SK-N-SH treated with all-trans-retinoic acid at 6 μM for 48 hours (cell line): ENCODE data around the gene MEX3B.

Source experiments
- ATAC-seq: fragments of 200-7000 bp; cut with Tn5 transposase; 3 replicates; pipeline ENCODE4 v1.9.1; 2020; ENCODE audit warnings: mild to moderate bottlenecking, moderate library complexity
- ARNTL ChIP-seq: fragments of 450-650 bp; formaldehyde crosslinking; IDR thresholded peaks from 2 replicates; pipeline ENCODE4 v1.5.0; 2020; ENCODE audit warnings: low read depth, mild to moderate bottlenecking, moderate library complexity, borderline replicate concordance
- BACH2 ChIP-seq: fragments of 250-450 bp; sonication (Bioruptor Pico); IDR thresholded peaks from 2 replicates; pipeline ENCODE4 v1.9.0; 2021; ENCODE audit warnings: mild to moderate bottlenecking, borderline replicate concordance
- CSDC2 ChIP-seq: fragments of 250-450 bp; sonication (Bioruptor Pico); IDR thresholded peaks from 2 replicates; pipeline ENCODE4 v1.5.0; 2020; ENCODE audit warnings: mild to moderate bottlenecking, moderate library complexity
- ESRRG ChIP-seq: fragments of 250-450 bp; sonication (Bioruptor Pico); IDR thresholded peaks from 2 replicates; pipeline ENCODE4 v1.6.1; 2021; ENCODE audit warnings: mild to moderate bottlenecking
- GLIS3 ChIP-seq: fragments of 250-450 bp; sonication (Bioruptor Pico); IDR thresholded peaks from 2 replicates; pipeline ENCODE4 v1.5.0; 2020; ENCODE audit warnings: mild to moderate bottlenecking, moderate library complexity
- ISL1 ChIP-seq: fragments of 250-450 bp; sonication (Bioruptor Pico); IDR thresholded peaks from 2 replicates; pipeline ENCODE4 v2.1.2; 2022; ENCODE audit warnings: mild to moderate bottlenecking, moderate library complexity
- OSR1 ChIP-seq: fragments of 250-450 bp; sonication (Bioruptor Pico); IDR thresholded peaks from 2 replicates; pipeline ENCODE4 v1.8.0; 2022; ENCODE audit warnings: moderate library complexity, mild to moderate bottlenecking, inconsistent platforms
- PATZ1 ChIP-seq: fragments of 250-450 bp; sonication (Bioruptor Pico); IDR thresholded peaks from 2 replicates; pipeline ENCODE4 v1.8.0; 2020; ENCODE audit warnings: mild to moderate bottlenecking, moderate library complexity, borderline replicate concordance
- POU6F1 ChIP-seq: fragments of 250-450 bp; sonication (Bioruptor Pico); IDR thresholded peaks from 2 replicates; pipeline ENCODE4 v1.8.0; 2021; ENCODE audit warnings: low read depth, mild to moderate bottlenecking, moderate library complexity, borderline replicate concordance
- SNAI2 ChIP-seq: fragments of 250-450 bp; sonication (Bioruptor Pico); IDR thresholded peaks from 2 replicates; pipeline ENCODE4 v1.5.0; 2020; ENCODE audit warnings: mild to moderate bottlenecking, moderate library complexity
- ZFP3 ChIP-seq: fragments of 250-450 bp; sonication (Bioruptor Pico); IDR thresholded peaks from 2 replicates; pipeline ENCODE4 v1.5.0; 2020; ENCODE audit warnings: mild to moderate bottlenecking, moderate library complexity
- ZFP30 ChIP-seq: fragments of 450-650 bp; formaldehyde crosslinking; IDR thresholded peaks from 2 replicates; pipeline ENCODE4 v1.5.0; 2022; ENCODE audit warnings: mild to moderate bottlenecking, moderate library complexity
- ZNF565 ChIP-seq: fragments of 450-650 bp; formaldehyde crosslinking; conservative IDR thresholded peaks from 2 replicates; pipeline ENCODE4 v1.5.0; 2020; ENCODE audit warnings: low read depth, mild to moderate bottlenecking, moderate library complexity
- ZNF70 ChIP-seq: fragments of 450-650 bp; formaldehyde crosslinking; IDR thresholded peaks from 2 replicates; pipeline ENCODE4 v1.5.0; 2020; ENCODE audit warnings: mild to moderate bottlenecking, moderate library complexity
- ZNF8 ChIP-seq: fragments of 450-650 bp; formaldehyde crosslinking; IDR thresholded peaks from 2 replicates; pipeline ENCODE4 v1.5.0; 2020; ENCODE audit warnings: mild to moderate bottlenecking, moderate library complexity
- TF ChIP-seq, protein P1 (sequence below): fragments of 250-450 bp; sonication (Bioruptor Pico); IDR thresholded peaks from 2 replicates; pipeline ENCODE4 v1.5.1; 2021; ENCODE audit warnings: mild to moderate bottlenecking, moderate library complexity
- TF ChIP-seq, protein P2 (sequence below): fragments of 250-450 bp; sonication (Bioruptor Pico); IDR thresholded peaks from 2 replicates; pipeline ENCODE4 v1.5.1; 2020; ENCODE audit warnings: low read depth, mild to moderate bottlenecking, moderate library complexity
- TF ChIP-seq, protein P3 (sequence below): fragments of 250-450 bp; sonication (Bioruptor Pico); IDR thresholded peaks from 2 replicates; pipeline ENCODE4 v1.5.0; 2020; ENCODE audit warnings: mild to moderate bottlenecking, moderate library complexity

Gene MEX3B

DNA sequence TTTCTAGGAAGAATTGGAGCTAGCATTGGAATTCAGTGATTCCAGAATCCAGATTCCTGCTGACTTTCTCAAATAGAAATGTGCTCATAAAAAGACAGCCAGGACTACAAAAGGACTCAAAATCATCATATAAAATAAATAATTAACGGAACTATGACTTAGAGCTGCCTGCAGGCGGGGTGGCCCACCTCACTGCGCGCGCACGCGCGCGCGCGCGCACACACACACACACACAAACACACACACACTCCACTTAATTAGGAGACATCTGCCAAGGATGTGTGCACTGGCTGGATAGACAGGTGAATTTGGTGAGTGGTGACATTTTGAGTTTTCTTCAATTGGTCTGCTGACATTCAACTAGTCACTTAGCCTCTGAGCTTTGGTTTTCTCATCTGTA lies 6.9 kb upstream of the MEX3B start:
- ATAC-seq = no peak

GRCh38 chr15:82051664-82052063 lies 5.8 kb upstream of the MEX3B start:
- ATAC-seq = no peak
- no peak for TF ChIP-seq CSDC2 (CRISPR knock-in tag)
- TF ChIP-seq, protein P1, sequence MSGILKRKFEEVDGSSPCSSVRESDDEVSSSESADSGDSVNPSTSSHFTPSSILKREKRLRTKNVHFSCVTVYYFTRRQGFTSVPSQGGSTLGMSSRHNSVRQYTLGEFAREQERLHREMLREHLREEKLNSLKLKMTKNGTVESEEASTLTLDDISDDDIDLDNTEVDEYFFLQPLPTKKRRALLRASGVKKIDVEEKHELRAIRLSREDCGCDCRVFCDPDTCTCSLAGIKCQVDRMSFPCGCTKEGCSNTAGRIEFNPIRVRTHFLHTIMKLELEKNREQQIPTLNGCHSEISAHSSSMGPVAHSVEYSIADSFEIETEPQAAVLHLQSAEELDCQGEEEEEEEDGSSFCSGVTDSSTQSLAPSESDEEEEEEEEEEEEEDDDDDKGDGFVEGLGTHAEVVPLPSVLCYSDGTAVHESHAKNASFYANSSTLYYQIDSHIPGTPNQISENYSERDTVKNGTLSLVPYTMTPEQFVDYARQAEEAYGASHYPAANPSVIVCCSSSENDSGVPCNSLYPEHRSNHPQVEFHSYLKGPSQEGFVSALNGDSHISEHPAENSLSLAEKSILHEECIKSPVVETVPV (CRISPR knock-in tag) = no peak
- no peak for TF ChIP-seq OSR1
- TF ChIP-seq PATZ1 (CRISPR knock-in tag) = no peak
- TF ChIP-seq, protein P2, sequence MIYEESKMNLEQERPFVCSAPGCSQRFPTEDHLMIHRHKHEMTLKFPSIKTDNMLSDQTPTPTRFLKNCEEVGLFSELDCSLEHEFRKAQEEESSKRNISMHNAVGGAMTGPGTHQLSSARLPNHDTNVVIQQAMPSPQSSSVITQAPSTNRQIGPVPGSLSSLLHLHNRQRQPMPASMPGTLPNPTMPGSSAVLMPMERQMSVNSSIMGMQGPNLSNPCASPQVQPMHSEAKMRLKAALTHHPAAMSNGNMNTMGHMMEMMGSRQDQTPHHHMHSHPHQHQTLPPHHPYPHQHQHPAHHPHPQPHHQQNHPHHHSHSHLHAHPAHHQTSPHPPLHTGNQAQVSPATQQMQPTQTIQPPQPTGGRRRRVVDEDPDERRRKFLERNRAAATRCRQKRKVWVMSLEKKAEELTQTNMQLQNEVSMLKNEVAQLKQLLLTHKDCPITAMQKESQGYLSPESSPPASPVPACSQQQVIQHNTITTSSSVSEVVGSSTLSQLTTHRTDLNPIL (CRISPR knock-in tag) = no peak
- TF ChIP-seq GLIS3 (CRISPR knock-in tag) = no peak
- no peak for TF ChIP-seq ZFP3 (CRISPR knock-in tag)
- TF ChIP-seq ZNF565 (CRISPR knock-in tag) = no peak
- no peak for TF ChIP-seq POU6F1

More for the DNA sequence above, 6.9 kb upstream of the MEX3B start:
- TF ChIP-seq, protein P1 (CRISPR knock-in tag) = no peak
- TF ChIP-seq GLIS3 (CRISPR knock-in tag) = no peak
- TF ChIP-seq ZFP3 (CRISPR knock-in tag) = no peak
- TF ChIP-seq, protein P3, sequence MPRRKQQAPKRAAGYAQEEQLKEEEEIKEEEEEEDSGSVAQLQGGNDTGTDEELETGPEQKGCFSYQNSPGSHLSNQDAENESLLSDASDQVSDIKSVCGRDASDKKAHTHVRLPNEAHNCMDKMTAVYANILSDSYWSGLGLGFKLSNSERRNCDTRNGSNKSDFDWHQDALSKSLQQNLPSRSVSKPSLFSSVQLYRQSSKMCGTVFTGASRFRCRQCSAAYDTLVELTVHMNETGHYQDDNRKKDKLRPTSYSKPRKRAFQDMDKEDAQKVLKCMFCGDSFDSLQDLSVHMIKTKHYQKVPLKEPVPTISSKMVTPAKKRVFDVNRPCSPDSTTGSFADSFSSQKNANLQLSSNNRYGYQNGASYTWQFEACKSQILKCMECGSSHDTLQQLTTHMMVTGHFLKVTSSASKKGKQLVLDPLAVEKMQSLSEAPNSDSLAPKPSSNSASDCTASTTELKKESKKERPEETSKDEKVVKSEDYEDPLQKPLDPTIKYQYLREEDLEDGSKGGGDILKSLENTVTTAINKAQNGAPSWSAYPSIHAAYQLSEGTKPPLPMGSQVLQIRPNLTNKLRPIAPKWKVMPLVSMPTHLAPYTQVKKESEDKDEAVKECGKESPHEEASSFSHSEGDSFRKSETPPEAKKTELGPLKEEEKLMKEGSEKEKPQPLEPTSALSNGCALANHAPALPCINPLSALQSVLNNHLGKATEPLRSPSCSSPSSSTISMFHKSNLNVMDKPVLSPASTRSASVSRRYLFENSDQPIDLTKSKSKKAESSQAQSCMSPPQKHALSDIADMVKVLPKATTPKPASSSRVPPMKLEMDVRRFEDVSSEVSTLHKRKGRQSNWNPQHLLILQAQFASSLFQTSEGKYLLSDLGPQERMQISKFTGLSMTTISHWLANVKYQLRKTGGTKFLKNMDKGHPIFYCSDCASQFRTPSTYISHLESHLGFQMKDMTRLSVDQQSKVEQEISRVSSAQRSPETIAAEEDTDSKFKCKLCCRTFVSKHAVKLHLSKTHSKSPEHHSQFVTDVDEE = no peak
- TF ChIP-seq ZNF70 = no peak
- no peak for TF ChIP-seq BACH2 (CRISPR knock-in tag)
- TF ChIP-seq, protein P2 (CRISPR knock-in tag) = no peak
- no peak for TF ChIP-seq ESRRG
- TF ChIP-seq ARNTL (CRISPR knock-in tag) = no peak
- no peak for TF ChIP-seq CSDC2 (CRISPR knock-in tag)
- TF ChIP-seq ZFP30 (CRISPR knock-in tag) = no peak
- TF ChIP-seq POU6F1 = no peak
- TF ChIP-seq SNAI2 (CRISPR knock-in tag) = no peak
- no peak for TF ChIP-seq ZNF565 (CRISPR knock-in tag)
- TF ChIP-seq PATZ1 (CRISPR knock-in tag) = no peak
- TF ChIP-seq ISL1 (CRISPR knock-in tag) = no peak
- no peak for TF ChIP-seq ZNF8 (CRISPR knock-in tag)
- TF ChIP-seq, all 23 proteins: peak for 0
